ENCODE measurements around the gene CFAP97D2.
"Not testable (repeated sequence)": the region's sequence is repeated elsewhere in the genome, so short reads cannot be mapped to it uniquely, and the experiment has no call there.

Gene CFAP97D2

DNA sequence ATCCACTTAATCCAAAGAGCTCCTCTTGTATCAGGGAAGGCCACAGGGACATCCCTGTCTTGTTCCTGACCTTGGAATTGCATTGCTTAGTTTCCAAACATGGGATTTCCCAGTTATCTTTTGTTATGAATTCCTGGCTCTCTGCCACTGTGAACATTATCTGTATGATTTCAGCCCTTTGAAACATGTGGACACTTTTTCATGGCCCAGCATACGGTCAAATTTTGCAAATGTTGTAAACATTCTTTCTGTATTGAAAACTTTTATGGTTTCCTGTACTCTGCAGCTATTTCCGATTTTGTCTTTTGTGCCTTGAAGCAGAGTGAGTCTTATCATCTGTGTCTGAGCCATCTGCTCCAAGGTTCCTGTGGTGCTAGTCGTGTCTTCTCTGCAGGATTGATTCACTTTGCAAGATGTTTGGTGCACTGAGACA lies 4.5 kb upstream of the CFAP97D2 start:
- no peak overlapping the region for H3K27ac ChIP-seq
- TF ChIP-seq, protein P1, sequence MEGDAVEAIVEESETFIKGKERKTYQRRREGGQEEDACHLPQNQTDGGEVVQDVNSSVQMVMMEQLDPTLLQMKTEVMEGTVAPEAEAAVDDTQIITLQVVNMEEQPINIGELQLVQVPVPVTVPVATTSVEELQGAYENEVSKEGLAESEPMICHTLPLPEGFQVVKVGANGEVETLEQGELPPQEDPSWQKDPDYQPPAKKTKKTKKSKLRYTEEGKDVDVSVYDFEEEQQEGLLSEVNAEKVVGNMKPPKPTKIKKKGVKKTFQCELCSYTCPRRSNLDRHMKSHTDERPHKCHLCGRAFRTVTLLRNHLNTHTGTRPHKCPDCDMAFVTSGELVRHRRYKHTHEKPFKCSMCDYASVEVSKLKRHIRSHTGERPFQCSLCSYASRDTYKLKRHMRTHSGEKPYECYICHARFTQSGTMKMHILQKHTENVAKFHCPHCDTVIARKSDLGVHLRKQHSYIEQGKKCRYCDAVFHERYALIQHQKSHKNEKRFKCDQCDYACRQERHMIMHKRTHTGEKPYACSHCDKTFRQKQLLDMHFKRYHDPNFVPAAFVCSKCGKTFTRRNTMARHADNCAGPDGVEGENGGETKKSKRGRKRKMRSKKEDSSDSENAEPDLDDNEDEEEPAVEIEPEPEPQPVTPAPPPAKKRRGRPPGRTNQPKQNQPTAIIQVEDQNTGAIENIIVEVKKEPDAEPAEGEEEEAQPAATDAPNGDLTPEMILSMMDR (IDR thresholded peaks at IDR 0.05) = no peak
- no peak for TF ChIP-seq ZFX (IDR thresholded peaks at IDR 0.05; ENCODE audit: borderline replicate concordance)

DNA sequence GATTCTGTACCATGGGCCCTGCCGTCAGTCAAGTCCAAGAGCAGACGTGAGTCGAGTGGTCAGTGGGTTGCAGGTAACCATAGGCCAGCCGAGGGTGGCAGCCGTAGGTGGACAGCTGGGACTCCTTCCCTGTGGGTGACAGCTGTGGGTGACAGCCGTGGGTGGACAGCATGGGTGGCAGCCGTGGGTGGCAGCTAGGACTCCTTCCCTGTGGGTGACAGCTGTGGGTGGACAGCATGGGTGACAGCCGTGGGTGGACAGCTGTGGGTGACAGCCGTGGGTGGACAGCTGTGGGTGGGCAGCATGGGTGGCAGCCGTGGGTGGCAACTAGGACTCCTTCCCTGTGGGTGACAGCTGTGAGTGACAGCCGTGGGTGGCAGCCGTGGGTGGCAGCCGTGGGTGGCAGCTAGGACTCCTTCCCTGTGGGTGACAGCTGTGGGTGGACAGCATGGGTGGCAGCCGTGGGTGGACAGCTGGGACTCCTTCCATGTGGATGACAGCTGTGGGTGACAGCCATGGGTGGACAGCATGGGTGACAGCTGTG lies 2.6 kb upstream of the CFAP97D2 start:
- not testable (repeated sequence) for H3K27ac ChIP-seq

DNA sequence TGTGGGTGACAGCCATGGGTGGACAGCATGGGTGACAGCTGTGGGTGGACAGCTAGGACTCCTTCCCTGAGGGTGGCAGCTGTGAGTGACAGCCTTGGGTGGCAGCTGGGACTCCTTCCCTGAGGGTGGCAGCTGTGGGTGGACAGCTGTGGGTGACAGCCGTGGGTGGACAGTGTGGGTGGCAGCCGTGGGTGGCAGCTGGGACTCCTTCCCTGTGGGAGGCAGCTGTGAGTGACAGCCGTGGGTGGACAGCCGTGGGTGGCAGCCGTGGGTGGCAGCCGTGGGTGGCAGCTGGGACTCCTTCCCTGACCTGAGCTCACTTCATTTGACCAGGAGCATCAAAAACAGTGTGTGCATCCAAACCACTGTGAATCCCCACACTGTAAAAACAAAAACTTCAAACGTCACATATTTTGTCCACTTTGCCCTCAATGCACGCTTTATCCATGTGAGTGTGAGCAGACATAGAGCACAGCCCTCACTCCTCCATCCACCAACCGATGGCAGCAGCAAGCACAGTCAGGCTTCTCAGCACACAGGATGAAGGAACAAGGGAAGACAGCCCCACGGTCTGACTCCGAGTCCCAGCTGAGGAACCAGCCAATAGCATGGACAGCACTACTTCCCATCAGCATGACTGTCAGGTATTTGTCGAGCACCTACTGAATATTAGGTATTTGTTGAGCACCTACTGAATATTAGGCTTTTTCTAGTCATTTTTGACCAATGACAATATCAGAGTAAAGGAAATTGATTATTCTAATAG lies 1.6 kb upstream of the CFAP97D2 start:
- TF ChIP-seq ZFX (IDR thresholded peaks at IDR 0.05; ENCODE audit: borderline replicate concordance) = no peak
- TF ChIP-seq, protein P1 (IDR thresholded peaks at IDR 0.05) = no peak
- no peak overlapping the region for H3K27ac ChIP-seq

DNA sequence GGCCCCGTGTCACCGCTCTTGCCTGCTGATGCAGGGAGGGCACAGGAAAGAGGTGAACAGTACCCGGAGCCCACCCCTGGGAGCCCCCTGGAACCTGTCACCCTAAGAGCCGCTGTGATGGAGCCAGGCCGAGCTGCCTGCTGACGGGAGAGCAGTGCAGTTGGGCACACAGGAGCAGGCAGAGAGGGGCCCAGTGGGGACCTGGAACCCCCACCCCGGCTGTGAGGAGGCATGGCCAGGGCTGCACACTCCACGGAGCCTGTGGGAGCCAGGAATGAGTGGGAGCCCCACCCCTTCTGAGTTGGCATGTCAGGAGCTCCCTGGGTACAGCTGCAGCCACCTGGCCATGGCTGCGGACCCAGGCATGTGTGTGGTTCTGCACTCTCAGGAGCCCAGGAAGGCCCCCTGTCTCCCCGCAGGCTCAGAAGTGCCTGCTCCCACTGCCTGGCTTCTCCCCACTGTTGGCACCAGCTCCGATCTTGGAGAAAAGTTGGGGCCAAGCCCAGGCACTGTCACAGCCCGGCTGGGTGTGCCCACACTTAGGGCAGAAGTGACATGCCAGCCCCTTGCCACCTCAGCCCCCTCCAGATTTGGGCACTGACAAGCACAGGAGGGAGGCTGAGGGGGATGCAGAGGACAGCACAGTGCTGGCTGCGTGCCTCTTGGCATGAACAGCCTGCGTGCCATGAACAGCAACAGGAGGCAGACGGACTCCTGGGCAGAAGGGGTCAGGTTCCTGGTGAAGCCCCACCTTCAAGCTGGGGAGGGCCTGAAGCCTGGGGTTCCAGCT lies 6.3 kb downstream of the CFAP97D2 start:
- H3K27ac ChIP-seq = no peak overlapping the region
- TF ChIP-seq, protein P1 (IDR thresholded peaks at IDR 0.05) = no peak
- TF ChIP-seq ZFX (IDR thresholded peaks at IDR 0.05; ENCODE audit: borderline replicate concordance) = no peak

DNA sequence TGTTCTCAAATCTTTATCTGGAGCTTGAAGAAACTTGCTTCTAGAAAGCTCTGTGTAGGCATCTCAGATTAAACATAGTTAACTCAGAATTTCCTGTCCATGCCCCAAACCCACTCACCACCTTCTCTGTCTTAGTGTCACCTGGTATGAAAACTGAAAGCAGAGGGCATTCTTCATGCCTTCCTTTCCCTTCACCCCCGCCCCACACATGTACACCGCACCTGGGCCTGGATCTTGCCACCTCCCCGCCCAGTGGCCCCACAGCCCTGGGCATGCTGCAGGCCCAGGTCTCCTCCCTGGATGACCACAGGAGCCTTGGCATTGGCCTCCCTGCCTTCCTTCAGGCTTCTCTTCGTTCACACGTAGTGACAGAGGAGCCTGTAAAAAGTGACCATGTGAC lies 15.8 kb downstream of the CFAP97D2 start:
- no peak for TF ChIP-seq ZFX (IDR thresholded peaks at IDR 0.05; ENCODE audit: borderline replicate concordance)
- TF ChIP-seq, protein P1 (IDR thresholded peaks at IDR 0.05) = no peak

DNA sequence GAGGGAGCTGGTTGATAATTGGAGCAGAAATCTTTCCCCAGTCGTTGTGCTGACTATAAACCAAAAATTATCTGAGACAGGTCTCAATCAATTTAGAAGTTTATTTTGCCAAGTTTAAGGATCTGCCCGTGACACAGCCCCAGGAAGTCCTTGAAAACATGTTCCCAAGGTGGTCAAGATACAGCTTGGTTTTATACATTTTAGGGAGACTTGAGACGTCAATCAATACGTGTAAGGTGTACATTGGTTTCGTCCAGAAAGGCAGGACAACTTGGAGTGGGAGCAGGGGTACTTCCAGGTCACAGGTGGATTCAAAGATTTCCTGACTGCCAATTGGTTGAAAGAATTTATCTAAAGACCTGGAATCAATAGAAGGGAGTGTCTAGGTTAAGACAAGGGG lies 17.6 kb downstream of the CFAP97D2 start:
- no peak overlapping the region for H3K27ac ChIP-seq
- TF ChIP-seq, protein P1 (IDR thresholded peaks at IDR 0.05) = no peak
- TF ChIP-seq ZFX (IDR thresholded peaks at IDR 0.05; ENCODE audit: borderline replicate concordance) = no peak

More for the DNA sequence above, 15.8 kb downstream of the CFAP97D2 start:
- no peak overlapping the region for H3K27ac ChIP-seq

DNA sequence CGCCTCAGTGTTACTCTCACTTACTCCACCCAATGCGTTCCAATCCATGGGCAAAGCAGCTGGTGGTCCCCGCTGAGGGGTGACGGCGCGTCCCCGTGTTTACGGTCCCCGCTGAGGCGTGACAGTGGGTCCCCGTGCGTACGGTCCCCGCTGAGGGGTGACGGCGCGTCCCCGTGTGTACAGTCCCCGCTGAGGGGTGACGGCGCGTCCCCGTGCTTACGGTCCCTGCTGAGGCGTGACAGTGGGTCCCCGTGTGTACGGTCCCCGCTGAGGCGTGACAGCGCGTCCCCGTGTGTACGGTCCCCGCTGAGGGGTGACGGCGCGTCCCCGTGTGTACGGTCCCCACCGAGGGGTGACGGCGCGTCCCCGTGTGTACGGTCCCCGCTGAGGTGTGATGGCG lies 19.5 kb downstream of the CFAP97D2 start:
- no peak overlapping the region for H3K27ac ChIP-seq

DNA sequence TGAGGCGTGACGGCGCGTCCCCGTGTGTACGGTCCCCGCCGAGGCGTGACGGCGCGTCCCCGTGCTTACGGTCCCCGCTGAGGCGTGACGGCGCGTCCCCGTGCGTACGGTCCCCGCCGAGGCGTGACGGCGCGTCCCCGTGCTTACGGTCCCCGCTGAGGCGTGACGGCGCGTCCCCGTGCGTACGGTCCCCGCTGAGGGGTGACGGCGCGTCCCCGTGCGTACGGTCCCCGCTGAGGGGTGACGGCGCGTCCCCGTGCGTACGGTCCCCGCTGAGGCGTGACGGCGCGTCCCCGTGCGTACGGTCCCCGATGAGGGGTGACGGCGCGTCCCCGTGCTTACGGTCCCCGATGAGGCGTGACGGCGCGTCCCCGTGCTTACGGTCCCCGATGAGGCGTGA lies 20.5 kb downstream of the CFAP97D2 start:
- H3K27ac ChIP-seq = not testable (repeated sequence)

More for the DNA sequence above, 19.5 kb downstream of the CFAP97D2 start:
- no peak for TF ChIP-seq ZFX (IDR thresholded peaks at IDR 0.05; ENCODE audit: borderline replicate concordance)
- TF ChIP-seq, protein P1 (IDR thresholded peaks at IDR 0.05) = no peak

Data from 22Rv1 (cell line).